C4-2B (cell line): ENCODE results near the gene BOD1L1.

ENCODE experiments used
- H3K27ac ChIP-seq: fragments of 450-650 bp; 2 replicates; pipeline ENCODE4 v1.5.1; 2017
- CTCF ChIP-seq: fragments of 450-650 bp; conservative IDR thresholded peaks from 2 replicates; pipeline ENCODE4 v1.5.1; 2017; ENCODE audit warnings: mild to moderate bottlenecking
- ZFX ChIP-seq: fragments of 450-650 bp; IDR thresholded peaks from 2 replicates; pipeline ENCODE4 v1.6.1; 2017

BOD1L1 gene

GRCh38 chr4:13537832-13538177 lies 89.7 kb downstream of the BOD1L1 start:
- TF ChIP-seq ZFX (no peak), CTCF (no peak)

GRCh38 chr4:13537011-13537831 lies 90.3 kb downstream of the BOD1L1 start:
- TF ChIP-seq ZFX: no peak
- TF ChIP-seq CTCF: no peak
- H3K27ac ChIP-seq: no peak overlapping the region

More at GRCh38 chr4:13537832-13538177, 89.7 kb downstream of the BOD1L1 start:
- H3K27ac ChIP-seq: no peak overlapping the region

GRCh38 chr4:13536607-13537006 lies 90.9 kb downstream of the BOD1L1 start:
- H3K27ac ChIP-seq: no peak overlapping the region
- TF ChIP-seq CTCF: no peak
- no peak for TF ChIP-seq ZFX

- H3K27ac ChIP-seq: no peak overlapping the region
- TF ChIP-seq ZFX (no peak), CTCF (no peak)
Measured at GRCh38 chr4:13535708-13536361, 91.7 kb downstream of the BOD1L1 start.

GRCh38 chr4:13535118-13535517 lies 92.4 kb downstream of the BOD1L1 start:
- H3K27ac ChIP-seq: no peak overlapping the region
- TF ChIP-seq CTCF (no peak), ZFX (no peak)

GRCh38 chr4:13534344-13535063 lies 93.0 kb downstream of the BOD1L1 start:
- H3K27ac ChIP-seq: no peak overlapping the region
- TF ChIP-seq ZFX (no peak), CTCF (no peak)

- no peak overlapping the region for H3K27ac ChIP-seq
- no peak for TF ChIP-seq ZFX
- TF ChIP-seq CTCF: no peak
Measured at GRCh38 chr4:13533670-13534343, 93.7 kb downstream of the BOD1L1 start.
